HUES48 (cell line): ENCODE data around the gene EML1.
"Not testable (repeated sequence)": the region's sequence is repeated elsewhere in the genome, so short reads cannot be mapped to it uniquely, and the experiment has no call there.

Experiments used
- H3K27ac ChIP-seq: one replicate; pipeline ENCODE4 v1.7.0; 2013; ENCODE audit warnings: low read depth, low read length, inconsistent platforms
- H3K27me3 ChIP-seq: 2 replicates; pipeline ENCODE4 v1.6.1; 2013; ENCODE audit warnings: mild to moderate bottlenecking, low read length; ENCODE audit not compliant: control insufficient read depth, insufficient read depth
- H3K36me3 ChIP-seq: 2 replicates; pipeline ENCODE4 v1.6.1; 2013; ENCODE audit warnings: low read length; ENCODE audit not compliant: control insufficient read depth, insufficient read depth
- H3K4me1 ChIP-seq: 2 replicates; pipeline ENCODE4 v1.6.1; 2013; ENCODE audit warnings: mild to moderate bottlenecking, low read length; ENCODE audit not compliant: control insufficient read depth, insufficient read depth
- H3K4me3 ChIP-seq: 2 replicates; pipeline ENCODE4 v1.5.1; 2013; ENCODE audit warnings: mild to moderate bottlenecking, low read depth, low read length
- H3K9ac ChIP-seq: 2 replicates; pipeline ENCODE4 v1.6.1; 2013; ENCODE audit warnings: mild to moderate bottlenecking, low read depth, low read length, moderate library complexity
- H3K9me3 ChIP-seq: 2 replicates; pipeline ENCODE4 v1.6.1; 2013; ENCODE audit warnings: low read length; ENCODE audit not compliant: control insufficient read depth, insufficient read depth

Gene EML1

GRCh38 chr14:99758121-99758821 is 34.9 kb upstream of the EML1 start:
- peak overlapping the region; percentile 47 for H3K27ac ChIP-seq
- no peaks in the 10 kb centered on the region for H3K27me3 ChIP-seq
- peaks cover 18% of the 10 kb centered on the region for H3K4me1 ChIP-seq

DNA sequence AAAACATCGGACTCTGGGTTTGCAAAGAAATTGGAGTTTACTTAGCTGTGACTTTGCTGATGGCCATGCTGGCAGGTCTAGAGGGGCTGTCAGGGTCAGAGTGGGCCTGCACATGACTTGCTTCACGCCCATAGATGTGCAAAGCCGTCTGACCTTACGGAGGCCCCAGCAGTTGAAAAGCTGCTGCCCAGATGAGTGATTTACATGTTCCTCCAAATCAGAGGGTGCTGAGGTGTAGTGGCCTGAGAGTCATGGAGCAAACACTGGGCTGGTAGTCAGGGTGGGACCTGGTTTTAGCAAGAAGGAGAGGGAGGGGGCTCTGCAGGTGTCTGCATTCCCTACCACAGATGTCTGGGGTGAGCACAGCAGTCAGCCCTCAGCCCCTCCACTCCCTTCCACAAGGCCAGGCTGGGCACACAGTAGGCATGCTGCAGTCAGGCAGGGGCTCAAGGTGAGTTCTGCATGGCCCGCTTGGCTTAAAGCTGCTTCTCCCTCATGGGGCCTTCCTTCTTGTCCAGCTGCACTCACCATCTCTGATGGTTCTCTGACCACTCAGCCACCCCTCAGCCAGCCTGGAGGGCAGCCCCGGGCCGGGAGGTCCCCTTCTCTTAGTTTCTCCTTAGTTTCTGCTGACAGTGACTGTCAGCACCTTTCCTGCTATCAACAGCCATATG is 34.2 kb upstream of the EML1 start:
- peak overlapping the region; percentile 40 for H3K27ac ChIP-seq
- no peaks in the 10 kb centered on the region for H3K27me3 ChIP-seq
- no peaks in the 10 kb centered on the region for H3K9me3 ChIP-seq
- no peaks in the 10 kb centered on the region for H3K36me3 ChIP-seq
- H3K9ac ChIP-seq: no peak overlapping the region
- peaks cover 14% of the 10 kb centered on the region for H3K4me1 ChIP-seq
- no peak overlapping the region for H3K4me3 ChIP-seq

More at GRCh38 chr14:99758121-99758821, 34.9 kb upstream of the EML1 start:
- no peak overlapping the region for H3K9ac ChIP-seq
- no peaks in the 10 kb centered on the region for H3K9me3 ChIP-seq
- H3K4me3 ChIP-seq: no peak overlapping the region
- H3K36me3 ChIP-seq: no peaks in the 10 kb centered on the region

- H3K4me1 ChIP-seq: peaks cover 14% of the 10 kb centered on the region
- H3K9ac ChIP-seq: no peak overlapping the region
- H3K9me3 ChIP-seq: no peaks in the 10 kb centered on the region
These were observed 33.7 kb upstream of the EML1 start for GRCh38 chr14:99759546-99759925.

DNA sequence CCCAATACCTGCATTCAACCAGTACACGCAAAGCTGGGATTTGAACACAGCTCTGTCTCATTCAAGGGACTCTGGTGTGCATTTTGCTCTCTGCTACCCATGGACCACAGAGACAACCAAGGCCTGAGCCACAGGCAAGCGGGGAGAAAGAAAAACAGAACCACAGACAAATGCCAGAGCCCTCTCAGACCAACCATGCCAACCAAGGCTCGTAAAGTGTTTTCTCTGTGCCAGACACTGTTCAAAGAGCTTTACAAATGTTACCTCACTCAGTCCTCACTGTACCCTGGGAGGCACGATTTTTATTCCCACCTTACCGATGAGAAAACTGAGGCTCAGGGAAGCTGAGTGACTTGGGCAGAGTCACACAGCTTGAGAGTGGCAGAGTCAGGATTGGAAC is 32.4 kb upstream of the EML1 start:
- Histone ChIP-seq H3K9ac (no peak overlapping the region), H3K27ac (no peak overlapping the region), H3K27me3 (no peaks in the 10 kb centered on the region), H3K9me3 (no peaks in the 10 kb centered on the region), H3K4me3 (no peak overlapping the region), H3K4me1 (peaks cover 14% of the 10 kb centered on the region), H3K36me3 (no peaks in the 10 kb centered on the region)

More at GRCh38 chr14:99759546-99759925, 33.7 kb upstream of the EML1 start:
- H3K36me3 ChIP-seq: no peaks in the 10 kb centered on the region
- H3K4me3 ChIP-seq: no peak overlapping the region
- H3K27me3 ChIP-seq: no peaks in the 10 kb centered on the region
- H3K27ac ChIP-seq: no peak overlapping the region

GRCh38 chr14:99762911-99763310 is 30.3 kb upstream of the EML1 start:
- not testable (repeated sequence) for H3K9ac ChIP-seq, H3K27me3 ChIP-seq, H3K27ac ChIP-seq, H3K9me3 ChIP-seq, H3K4me3 ChIP-seq, H3K36me3 ChIP-seq
- H3K4me1 ChIP-seq: peaks cover 14% of the 10 kb centered on the region

DNA sequence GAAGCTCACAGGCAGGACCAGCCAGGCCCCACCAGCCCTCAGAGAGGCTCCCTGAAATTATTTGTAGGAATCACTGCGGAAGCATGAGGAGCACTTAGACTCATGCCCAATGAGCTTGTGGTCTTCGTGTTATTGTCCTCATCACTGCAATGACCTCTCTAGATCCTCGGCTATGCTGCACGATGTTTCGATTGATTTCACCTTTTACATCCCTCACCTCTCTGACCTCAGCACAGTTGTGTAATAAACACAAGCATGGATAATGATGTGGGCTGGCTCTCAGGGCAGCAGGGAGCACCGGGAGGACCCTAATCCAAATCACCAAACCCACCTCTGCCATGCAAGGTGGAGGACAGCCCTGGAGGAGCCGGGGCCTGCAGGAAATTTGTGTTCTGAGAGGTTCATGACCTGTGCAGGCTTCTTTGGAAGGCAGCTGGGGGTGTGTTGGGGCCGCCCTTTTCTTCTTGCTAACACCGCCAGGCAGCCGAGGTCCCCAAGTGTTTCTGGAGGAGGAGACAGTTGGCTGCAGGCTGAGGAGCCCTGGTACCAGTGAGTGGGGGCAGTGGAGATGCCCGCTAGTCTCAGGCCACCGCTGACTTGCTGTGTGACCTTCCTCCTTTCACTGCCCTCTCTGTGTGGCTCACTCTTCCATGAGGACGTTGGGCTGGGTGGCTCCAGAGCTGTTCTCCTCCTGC is 29.5 kb upstream of the EML1 start:
- Histone ChIP-seq H3K4me1 (peaks cover 7% of the 10 kb centered on the region), H3K36me3 (no peaks in the 10 kb centered on the region), H3K27ac (no peak overlapping the region), H3K4me3 (no peak overlapping the region), H3K9ac (no peak overlapping the region), H3K9me3 (no peaks in the 10 kb centered on the region), H3K27me3 (no peaks in the 10 kb centered on the region)

DNA sequence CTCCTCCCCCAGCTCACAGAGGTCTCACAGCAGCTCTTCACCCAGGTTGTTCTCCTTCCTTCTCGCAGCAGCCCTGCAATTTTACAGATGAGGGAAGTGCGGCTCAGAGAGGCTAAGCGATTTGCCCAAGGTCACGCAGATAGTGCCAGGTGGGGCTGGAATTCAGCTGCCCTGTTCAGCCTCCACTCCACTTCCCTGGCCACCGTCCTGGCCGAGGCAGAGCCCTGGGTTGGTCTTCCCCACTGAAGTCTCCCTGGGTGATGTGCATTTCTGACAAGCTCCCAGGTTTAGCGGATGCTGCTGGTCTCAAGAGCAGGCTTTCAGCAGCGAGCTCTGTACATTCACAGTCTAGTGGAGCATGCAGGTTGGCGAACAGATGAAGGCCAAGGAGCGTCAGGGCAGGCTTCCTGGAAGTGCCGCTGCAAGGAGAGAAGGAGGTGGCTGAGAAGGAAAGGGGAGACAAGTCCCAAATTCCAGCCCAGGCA is 28.9 kb upstream of the EML1 start:
- no peaks in the 10 kb centered on the region for H3K36me3 ChIP-seq
- H3K9me3 ChIP-seq: no peaks in the 10 kb centered on the region
- H3K4me1 ChIP-seq: peaks cover 1% of the 10 kb centered on the region; the same call in 1 of the 2 replicates
- H3K27ac ChIP-seq: no peak overlapping the region
- no peak overlapping the region for H3K9ac ChIP-seq
- H3K27me3 ChIP-seq: no peaks in the 10 kb centered on the region
- H3K4me3 ChIP-seq: no peak overlapping the region

- Histone ChIP-seq H3K27me3 (no peaks in the 10 kb centered on the region), H3K9ac (no peak overlapping the region), H3K9me3 (no peaks in the 10 kb centered on the region), H3K4me1 (peaks cover 12% of the 10 kb centered on the region), H3K27ac (no peak overlapping the region), H3K4me3 (no peak overlapping the region), H3K36me3 (no peaks in the 10 kb centered on the region)
These were observed 24.8 kb upstream of the EML1 start for GRCh38 chr14:99768381-99768780.

GRCh38 chr14:99769123-99769522 is 24.1 kb upstream of the EML1 start:
- H3K4me1 ChIP-seq: peaks cover 19% of the 10 kb centered on the region
- H3K9ac ChIP-seq: no peak overlapping the region
- H3K27me3 ChIP-seq: no peaks in the 10 kb centered on the region
- no peaks in the 10 kb centered on the region for H3K9me3 ChIP-seq
- H3K27ac ChIP-seq: no peak overlapping the region
- no peaks in the 10 kb centered on the region for H3K36me3 ChIP-seq
- no peak overlapping the region for H3K4me3 ChIP-seq

DNA sequence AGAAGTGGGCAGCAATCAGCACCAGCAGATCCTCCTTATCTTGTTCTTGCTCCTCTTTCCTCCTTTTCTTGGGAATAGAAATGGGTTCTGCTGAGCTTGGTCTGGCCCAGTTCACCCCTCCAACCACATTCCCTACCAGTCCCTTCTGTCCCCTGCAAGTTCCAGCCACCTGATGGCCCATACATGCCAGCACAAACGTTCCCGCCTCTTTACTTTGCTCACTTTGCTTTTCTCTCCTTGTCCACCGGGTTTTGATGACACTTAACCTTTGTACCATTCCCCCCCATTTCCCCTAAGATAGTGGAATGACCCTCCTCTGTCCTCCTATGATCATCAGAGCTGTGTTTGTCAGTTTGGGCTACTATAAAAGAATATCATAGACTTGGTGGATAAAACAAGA is 23.4 kb upstream of the EML1 start:
- peaks cover 26% of the 10 kb centered on the region for H3K4me1 ChIP-seq

More for the DNA sequence above, 23.4 kb upstream of the EML1 start:
- H3K36me3 ChIP-seq: no peaks in the 10 kb centered on the region
- no peak overlapping the region for H3K9ac ChIP-seq
- no peak overlapping the region for H3K27ac ChIP-seq
- no peaks in the 10 kb centered on the region for H3K27me3 ChIP-seq
- no peak overlapping the region for H3K4me3 ChIP-seq
- H3K9me3 ChIP-seq: no peaks in the 10 kb centered on the region
